Activated CD4-positive, CD25-positive, alpha-beta regulatory T cell treated with anti-CD3 and anti-CD28 coated beads, Interleukin-2, amount 50 U/mL, for 72 hours (primary cell): ENCODE results near the gene MCOLN3.
"Not testable (repeated sequence)": the region's sequence is repeated elsewhere in the genome, so short reads cannot be mapped to it uniquely, and the experiment has no call there.

Experiments
- DNase-seq: peaks from one replicate; pipeline ENCODE4 v3.0.0; 2021

MCOLN3 gene

DNA sequence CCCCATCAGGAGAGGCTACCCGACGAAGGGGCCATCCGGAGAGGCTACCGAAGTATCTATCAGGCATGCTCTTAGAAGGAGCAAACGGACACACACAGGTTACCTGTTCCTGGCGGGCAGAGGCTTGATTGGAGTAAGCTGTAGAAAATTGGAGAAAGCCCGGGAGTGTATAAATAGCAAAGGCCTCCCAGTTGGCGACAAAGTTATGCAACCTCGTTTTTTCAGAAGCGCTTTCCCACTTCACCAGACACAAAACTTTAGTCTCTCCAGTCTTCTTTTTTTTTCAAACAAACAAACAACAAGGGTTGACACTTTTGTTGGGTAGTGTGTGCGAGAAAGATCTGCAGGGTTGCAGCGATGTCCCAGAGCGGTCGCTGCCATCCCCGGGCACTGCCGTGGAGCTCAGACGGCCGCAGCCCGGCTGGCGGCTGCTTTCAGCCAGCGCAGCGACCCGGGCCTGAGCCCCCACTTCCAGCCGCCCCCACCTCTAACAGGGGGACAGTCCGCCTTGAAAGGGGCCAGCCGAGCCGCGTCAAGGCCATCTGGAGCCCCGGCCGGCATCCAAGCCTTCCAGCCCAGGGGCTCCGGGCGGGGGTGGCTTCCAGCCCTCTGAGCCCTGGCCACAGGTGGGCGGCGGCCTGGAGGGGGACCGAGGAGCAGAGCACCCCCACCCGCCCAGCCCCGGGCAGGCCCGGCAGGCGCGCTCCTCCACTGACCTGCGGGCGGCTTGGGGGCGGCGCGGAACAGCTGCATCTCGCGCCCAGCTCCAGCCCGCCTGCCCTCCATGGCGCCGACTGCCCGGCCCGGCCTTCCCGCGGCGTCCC lies 616 bp downstream of the MCOLN3 start:
- DNase-seq, result no peak

DNA sequence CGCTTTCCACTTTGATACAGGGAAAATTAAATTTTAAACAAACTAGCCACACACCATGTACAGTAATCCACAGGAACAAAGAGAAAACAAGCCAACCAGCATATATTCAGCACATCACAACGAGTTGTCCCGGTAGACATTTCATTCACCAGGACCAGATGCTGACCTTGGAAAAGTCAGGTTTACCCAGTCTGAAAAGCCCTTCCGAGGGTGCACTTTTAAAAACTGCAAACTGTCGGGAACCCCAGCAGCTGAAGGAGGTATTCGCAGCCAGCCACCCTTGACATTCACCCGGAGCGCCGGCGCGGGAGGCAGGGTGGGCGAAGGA lies 1.2 kb downstream of the MCOLN3 start:
- DNase-seq, result no peak

DNA sequence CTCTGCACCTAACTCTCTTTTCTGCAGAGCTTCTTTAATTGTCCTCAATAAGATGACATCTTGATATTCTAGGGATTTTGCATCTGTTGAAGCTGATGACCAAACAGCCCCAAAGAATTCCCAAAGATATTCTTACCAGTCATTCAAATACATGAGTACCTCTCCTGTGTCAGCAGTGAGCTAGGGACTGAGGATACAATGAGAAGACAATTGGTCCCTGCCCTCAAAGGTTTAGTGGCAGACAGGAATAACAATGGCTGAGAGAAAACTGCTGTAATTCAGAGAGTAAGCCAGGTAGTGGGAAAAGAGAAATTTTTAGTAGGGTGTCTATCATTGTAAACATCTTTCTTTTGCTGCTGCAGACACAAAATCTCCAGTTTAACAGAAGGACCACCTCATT lies 5.9 kb downstream of the MCOLN3 start:
- DNase-seq, result no peak

DNA sequence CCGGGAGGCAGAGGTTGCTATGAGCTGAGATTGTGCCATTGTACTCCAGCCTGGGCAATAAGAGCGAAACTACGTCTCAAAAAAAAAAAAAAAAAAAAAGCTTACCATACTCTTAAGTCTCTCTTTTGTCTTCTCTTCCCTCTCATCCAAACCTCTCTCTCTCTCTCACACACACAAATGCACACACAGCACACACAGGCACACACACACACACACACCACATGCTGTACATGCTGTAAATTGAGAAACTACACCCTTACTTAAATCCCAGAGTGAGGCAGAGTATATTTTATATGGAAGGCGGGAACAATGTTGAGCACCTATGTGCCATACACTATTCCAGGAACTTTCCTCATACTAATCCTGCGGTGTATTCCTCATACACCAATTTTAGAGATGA lies 6.5 kb downstream of the MCOLN3 start:
- no peak for DNase-seq

DNA sequence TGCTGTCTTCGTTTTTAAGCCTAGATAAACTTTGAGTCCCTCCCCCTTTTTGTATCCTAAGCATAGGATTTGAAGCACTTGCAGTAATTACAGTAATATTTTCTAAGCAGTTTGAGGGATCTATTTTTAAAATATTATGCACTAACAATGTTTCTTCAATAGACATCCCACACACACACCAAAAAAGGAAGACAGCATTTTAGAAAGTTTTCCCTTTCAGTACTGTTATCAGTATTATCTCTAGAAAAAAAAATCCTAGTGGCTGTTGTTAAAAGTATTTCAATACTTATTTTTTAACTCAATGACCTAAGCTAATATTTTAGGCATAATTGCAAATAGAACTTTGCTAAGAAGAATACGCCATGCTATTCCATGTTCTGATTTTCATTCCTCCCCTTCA lies 15.1 kb downstream of the MCOLN3 start:
- DNase-seq, result no peak

DNA sequence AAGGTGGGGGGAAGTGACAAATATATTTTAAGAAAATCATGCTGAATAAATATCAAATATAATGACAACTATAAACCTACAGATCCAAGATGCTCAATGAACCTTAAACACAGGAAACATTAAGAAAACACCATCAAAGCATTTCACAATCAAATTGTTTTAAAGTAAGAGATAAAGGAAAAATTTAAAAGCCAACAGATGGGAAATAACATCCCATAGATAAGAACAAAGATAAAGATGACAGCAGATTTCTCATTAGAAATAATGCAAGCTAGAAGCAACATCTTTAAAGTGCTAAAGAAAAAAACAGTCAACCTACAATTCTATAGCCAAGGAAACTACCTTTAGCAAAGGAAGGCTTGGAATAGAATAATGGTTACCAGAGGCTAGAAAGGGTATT lies 17.8 kb downstream of the MCOLN3 start:
- DNase-seq, result no peak

DNA sequence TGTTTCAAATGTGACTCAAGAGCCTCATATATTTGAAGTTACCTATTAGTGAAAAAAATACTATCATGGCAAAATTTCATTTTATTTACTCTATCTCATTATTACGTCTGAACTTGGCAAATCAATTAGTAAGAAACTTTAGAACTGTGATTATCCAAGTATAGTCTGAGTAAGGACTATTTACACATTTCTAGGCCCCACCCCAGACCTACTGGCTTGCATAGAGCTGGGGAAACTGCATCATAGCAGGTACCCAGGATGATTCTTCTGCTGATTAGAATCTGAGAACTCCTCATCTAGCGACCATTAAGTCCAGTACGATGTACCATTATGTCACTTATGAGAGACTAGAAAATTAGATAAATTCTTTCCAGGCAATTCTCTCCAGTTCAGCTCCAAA lies 20.1 kb downstream of the MCOLN3 start:
- no peak for DNase-seq

DNA sequence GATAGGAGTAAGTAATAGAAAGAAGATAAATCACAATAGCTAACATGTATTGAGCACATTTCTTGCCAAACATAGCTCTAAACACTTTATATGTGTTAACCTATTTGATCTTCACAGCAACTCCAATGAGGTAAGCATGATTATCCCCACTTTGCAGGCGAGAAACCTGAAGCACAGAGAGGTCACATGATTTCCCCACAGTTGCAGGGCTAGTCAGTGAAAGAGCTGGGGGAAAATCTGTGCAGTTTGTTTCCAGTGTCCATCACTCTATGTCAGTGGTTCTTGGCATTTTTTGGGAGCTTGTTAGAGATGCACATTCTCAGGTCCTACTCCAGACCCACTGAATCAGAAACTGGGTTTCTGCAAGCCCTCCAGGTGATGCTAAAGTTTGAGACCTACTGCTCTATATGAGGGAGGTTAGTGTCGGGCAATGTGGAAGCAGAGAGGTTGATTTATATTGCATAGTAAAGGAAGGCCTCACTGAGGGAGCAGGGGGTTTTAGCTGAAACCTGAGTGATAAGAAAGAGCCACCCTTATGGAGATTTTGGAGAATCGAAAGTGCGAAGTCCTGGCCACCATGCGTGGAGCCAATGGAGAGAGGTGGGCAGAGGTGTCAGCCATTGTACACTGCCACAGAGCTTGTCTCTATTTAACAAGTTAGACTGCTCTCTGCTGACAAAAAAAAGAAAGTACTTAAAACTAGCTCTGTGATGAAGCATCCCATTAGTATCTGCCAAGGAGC lies 20.9 kb downstream of the MCOLN3 start:
- DNase-seq, result no peak

DNA sequence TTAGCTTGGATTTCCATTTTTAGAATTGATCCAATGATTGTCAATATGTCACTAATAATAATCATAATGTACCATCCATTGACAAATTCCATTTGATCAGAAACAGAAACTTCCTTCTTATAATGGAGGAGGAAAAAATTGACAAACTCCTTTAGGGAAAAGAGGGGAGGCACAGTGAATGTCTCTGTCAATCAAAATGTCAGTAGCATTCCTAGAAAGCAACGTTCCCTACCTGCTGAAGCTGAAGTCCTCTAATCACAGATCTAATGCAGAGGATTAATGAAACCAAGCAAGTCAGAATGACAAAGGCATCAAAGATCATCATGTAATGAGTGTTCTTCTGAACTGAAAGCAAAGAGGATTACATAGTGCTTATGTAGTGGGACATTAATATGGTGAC lies 22.4 kb downstream of the MCOLN3 start:
- no peak for DNase-seq

DNA sequence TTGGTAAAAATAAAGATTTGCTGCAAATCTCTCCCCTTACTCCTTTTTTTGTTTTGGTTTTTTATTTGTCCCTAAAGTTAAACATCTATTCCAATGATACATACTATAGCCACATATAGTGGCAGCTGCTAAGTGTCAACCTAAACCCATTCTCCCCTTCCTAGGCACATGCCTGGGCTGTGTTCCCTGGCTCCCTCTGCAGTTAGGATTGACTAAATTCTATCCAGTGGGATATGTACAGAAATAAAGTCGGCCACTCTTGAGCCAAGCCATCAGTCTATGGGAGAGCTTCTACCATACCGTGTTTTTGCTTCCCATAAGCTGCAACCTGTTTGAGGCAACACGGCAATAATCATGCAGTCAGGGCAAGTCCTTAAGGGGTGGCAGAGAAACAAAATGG lies 23.6 kb downstream of the MCOLN3 start:
- DNase-seq, result no peak

DNA sequence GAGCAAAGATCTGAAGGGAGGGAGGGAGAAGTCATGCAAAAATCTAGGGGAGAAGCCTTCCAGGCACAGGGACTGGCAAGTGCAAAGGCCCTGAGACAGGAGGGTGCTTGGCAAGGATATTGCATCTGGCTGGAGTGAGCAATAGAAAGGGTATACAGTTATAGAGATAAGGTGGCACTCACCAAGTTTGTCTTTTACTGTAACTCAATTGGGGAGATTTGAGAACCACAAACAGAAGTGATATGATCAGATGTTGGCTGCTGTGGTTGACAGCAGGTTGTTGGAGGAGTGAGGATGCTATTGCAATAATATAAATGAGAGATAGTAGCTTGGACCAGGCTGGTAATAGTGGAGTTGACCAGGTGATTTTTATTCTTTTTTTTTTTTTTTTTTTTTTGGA lies 25.6 kb downstream of the MCOLN3 start:
- no peak for DNase-seq

DNA sequence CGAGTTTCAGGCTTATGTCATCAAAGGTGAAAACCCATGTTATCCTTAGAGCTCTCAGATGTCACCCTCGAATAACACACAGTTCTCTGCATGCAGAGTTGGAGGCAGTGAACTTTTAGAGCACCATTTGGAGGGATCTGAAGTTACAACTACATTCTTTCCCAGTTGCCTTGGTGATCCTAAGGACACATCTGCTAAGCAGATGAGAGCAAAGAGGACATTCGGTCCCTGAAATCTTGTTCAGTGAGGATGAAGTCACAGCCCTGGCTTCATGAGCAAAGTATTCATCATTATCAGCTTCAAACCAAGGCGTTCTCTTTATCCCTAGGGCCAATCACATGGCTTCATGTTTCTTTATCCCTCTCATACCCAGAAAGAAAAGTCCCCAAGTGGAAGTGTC lies 28.3 kb downstream of the MCOLN3 start:
- no peak for DNase-seq

DNA sequence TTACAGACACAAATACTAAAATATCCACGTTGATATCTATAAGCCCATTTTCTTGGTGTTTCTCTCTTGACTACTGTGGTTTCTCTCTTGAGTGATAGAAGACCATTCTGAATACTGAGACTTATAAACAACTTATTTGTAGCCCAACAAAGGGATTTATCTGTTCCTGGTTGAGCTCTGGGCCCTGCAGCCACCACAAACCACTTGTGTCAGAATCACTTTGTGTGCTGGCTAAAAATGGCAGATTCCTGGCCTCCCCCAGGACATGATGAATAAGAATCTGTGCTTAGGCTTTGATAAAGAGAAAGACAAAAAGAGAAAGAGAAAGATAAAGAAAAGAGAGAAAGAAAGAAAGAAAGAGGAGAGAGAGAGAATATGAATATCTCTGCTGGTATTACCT lies 32.5 kb downstream of the MCOLN3 start:
- no peak for DNase-seq

DNA sequence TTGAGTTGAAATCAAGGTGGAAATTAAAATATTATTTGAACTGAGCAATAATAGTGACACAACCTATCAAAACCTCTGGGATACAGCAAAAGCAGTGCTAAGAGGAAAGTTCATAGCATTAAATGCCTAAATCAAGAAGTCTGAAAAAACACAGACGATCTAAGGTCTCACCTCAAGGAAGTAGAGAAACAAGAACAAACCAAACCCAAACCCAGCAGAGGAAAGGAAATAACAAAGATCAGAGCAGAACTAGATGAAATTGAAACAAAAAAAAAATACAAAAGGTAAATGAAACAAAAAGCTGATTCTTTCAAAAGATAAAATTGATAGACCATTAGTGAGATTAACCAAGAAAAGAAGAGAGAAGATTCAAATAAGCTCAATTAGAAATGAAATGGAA lies 42.7 kb downstream of the MCOLN3 start:
- not testable (repeated sequence) for DNase-seq

DNA sequence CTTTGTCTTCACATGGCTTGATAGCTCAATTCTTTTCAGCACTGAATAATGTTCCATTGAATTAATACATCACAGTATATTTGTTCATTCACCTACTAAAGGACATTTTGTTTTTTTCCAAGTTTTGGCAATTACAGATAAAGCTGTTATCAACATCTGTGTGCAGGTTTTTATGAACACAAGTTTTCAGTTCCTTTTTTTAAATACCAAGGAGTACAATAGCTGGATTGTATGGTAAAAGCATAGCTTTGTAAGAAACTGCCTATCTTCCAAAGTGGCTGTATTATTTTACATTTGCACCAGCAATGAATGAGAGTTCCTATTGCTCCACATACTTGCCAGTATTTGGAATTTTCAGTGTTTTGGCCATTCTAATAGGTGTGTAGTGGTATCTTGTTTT lies 46.6 kb downstream of the MCOLN3 start:
- DNase-seq, result no peak

DNA sequence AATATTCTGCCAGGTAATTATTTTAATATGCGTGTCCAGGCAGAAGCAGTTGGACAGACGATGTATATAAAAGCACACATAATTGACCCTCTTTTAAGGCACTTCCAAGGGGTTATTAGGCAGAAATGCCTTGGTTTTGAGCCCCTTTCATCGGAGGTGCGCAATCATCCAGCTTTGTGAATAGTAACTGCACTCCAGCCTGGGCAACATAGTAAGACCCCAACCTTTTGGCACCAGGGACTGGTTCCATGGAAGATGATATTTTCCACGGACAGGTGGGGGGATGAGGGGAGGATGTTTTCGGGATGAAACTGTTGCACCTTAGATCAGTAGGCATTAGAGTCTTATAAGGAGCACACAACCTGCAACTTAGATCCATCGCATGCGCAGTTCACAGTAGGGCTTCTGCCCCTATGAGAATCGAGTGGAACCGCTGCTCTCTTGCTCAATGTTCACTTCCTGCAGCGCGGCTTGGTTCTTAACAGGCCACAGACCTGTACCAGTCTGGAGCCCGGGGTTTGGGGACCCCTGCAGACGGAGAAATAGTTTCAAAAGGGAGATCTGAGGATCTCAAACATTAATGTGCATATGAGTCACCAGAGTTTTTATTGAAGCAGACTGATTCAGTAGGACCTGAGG lies 49.5 kb downstream of the MCOLN3 start:
- DNase-seq, result no peak

DNA sequence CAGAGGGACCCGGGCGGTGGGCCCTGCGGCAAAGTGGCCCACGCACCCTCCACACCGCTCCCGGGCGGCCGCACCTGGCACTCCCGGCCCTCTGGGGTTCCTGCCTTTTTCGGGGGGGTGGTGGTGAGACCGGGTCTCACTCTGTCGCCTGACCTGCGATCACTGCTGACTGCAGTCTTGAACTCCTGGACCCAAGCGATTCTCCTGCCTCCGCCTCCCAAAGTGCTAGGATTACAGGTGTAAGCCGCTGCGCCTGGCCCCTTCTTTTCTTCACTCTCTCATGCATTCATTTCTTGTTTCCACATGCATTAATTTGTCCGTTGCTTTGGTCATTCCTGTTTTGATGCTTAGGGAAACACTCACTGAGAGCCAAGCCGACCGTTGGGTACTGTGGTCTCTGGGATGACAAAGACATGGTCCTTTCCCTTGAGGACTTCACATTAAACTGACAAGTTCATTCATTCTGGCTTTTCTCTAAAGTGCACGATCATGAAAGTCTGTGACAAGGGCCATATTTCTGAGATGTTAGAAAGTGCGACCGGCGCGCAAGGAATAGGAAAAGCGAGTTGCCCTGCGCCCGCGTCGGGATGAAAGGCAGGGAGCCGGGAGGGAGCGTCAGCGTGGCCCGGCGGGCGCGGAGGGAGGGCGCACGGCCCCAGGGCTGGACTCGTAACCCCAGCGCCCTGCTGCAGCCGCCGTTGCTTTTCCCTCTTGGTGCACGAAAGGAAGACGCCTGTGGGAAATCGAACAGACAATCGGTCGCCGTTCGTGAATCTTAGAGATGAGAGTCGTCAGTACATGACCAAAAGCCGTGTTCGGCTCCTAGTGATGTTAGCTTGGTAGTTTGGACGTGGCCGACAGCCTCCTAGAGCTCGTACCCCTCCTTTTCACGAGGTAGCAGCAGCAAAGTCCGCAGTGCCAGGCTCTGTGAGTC lies 50.4 kb downstream of the MCOLN3 start:
- no peak for DNase-seq

DNA sequence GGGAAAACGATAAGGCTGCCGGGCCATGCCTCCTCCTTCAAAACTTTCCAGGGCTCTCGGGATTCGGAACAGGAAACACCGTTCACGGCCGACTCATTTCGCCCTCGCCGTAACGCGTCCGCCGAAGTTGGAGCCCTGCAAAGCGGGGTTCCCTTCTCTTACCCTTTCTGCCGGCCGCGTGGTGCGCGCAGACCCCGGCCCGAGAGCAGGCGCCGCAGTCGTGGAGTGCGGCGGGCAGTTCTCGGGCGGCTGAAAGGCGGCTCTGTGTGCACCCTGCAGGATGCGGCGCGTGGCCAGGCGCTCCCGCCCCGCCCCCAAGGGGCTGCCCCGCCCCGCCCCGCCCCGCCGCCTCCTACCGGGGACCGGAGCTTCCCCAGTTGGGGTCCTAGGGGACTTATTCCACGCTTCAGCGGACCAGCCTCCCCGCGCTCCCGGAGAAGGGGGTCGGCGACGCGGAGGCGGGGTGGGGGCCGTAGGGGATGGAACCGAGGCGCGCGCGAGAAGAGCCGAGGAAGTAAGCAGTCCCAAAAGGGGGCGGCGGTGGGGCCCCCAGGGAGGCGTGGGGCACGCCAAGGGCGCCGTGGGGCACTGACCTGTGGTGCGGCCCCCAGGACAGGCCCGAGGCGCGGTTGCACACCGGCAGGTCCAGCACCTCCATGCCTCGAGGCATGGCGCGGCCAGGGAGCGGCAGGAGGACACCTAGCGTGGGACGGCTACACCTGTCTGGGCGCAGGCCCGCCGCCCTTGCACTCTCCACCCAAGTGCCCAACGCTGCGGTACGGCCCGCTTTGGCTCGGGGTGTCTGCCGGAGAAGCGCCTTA lies 51.2 kb downstream of the MCOLN3 start, which contains the start of gene MCOLN2:
Gene MCOLN2 (minus strand): TSS at position 268 of the 821 bp plus-strand sequence. CDS start 241 bp downstream, at position 27.
- DNase-seq, result peak; percentile 51

DNA sequence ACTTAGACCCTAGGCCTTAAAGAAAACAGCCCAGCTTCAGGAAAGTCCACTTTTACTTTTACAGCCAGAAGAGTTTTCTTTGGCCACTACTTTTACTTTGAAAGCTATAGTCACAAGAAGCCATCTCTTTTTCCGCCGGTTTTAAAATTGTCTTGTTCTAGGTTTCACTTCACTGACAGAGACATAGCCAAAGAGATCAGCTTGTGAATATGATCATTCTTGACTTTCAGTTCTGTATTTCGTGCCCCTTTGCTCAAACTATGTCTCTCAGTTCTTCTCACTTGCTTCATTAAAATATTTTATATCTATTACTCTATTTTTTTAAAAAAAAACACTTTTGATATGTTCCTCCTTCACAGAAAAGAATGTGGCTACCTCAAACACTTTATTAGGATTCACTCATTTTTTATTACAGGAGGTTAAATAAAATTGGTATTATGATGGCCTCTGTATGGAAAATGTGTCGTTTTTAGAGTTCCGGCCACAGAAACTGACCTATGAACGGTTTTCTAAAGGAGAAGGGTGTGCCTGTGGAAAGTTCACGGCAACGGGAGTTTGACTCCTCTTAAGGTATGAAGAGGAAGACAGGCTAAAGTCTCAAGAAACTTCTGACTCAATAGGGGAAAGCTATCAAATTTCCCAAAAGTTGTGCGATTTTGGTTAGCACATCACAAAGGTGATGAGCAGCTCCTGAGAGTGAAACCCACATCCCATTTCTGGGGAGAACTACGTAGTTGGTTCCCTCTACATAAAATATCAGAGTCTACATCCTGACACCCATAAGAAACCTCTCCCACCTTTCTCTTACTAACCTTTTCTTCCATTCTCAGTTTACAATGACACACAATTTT lies 52.6 kb downstream of the MCOLN3 start:
- no peak for DNase-seq

DNA sequence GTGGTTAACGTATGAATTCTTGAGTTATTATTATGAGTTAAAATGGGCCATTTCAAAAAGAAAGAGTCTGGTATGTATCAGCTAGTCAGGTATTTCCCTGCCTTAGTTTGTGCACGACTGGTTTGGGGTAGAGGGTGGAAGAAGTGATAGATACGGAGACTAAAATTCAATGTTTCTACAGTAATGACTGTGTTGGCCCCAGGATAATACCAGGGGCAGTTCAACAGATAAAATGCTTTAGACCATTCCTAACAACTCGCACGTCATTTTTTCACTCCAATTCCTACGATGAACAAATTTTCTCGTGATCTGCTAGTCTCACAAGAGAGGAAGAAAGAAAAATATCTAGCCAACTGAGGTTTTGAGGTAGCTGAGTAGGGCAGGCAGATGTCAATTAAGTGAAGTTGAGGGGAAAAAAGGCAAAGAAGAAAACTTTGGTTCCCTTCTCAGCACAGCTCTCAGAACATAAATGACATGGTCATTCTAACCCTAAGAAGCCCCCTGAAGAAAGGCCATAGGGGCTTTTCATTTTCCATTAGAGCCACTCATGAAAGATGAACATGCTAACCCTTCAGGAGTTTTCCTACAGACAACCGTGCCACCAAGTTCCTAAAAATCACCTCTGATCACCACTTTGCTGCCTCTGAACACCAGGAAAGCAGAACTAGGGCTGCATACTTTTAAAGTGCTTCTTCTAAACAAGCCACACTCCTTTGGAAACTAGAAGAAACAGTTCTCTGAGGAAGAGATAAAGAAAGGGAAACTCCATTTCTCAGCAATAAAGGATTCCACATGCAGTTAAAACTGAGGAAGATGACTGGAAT lies 57.0 kb downstream of the MCOLN3 start:
- no peak for DNase-seq
